HG03469 (cell line): ENCODE results near the gene TSKS.

Experiments used
- ATAC-seq: cut with Tn5 transposase; IDR thresholded peaks from one replicate; pipeline ENCODE4 v1.9.1; 2021; ENCODE audit warnings: mild to moderate bottlenecking, moderate library complexity, moderate number of reproducible peaks; ENCODE audit not compliant: unreplicated experiment

Gene TSKS

DNA sequence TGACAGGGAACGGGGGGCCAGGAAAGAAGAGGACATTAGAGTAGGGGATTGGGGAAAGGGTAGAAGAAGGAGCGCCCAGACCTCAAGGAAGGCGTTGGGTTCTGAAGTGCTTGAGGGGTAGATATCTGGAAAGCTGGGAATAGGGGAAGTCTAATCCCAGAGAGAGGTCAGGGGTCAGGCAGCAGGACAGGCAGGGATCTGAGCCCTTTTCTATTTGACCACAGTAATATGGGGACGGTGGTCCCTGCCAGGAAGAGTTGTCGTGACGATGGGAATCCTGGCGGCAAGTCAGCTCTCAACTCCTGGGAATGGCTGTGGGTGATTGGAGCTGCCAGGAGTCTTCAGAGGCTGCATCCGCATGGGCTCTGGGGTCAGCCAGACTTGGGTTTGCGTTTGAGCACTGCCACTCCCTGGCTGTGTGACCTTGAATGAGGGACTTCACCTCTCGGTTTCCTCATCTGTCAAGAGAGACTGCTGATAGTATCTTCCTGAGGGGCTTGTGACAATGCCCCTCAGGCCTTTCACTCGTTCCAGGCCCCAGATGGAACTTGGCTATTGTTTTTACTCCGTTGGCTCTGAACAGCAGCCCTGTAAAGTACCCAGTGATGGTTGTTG is 5.0 kb upstream of the TSKS start:
- ATAC-seq: no peak

DNA sequence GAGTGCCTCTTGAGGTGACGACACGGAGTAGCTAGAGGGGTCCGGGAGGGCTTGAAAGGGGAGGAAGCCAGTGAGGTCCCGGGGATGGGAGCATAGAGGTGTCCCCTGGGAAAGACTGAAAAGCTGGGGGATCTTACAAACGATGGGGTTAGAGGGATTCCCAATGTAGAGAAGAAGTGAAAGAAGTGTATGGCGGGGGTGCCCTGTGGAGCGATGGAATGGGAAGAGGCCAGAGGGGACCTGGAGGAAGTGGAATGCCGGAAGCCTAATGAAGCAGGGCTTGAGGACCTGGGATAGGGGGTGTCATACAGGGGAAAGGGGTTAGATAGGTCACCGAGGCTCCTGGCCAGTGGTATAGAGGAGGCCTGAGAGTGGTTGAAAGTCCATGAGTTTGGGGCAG is 4.3 kb upstream of the TSKS start:
- no peak for ATAC-seq

DNA sequence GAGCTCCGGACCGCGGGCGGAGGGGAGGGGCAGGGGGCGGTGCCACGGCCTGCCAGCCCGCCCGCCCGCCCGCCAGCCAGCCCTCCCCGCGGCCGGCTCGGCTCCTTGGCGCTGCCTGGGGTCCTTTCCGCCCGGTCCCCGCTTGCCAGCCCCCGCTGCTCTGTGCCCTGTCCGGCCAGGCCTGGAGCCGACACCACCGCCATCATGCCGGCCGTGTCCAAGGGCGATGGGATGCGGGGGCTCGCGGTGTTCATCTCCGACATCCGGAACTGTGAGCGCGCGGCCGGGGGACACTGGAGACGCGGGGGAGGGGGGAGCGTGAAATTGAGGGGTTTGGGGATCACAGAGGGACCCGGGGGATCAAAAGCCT is 3.8 kb upstream of the TSKS start, which contains the start of gene AP2A1:
Gene AP2A1 (plus strand): TSS at position 72 of the 370 bp plus-strand sequence. CDS start 133 bp downstream, at position 205.
- ATAC-seq: no peak

DNA sequence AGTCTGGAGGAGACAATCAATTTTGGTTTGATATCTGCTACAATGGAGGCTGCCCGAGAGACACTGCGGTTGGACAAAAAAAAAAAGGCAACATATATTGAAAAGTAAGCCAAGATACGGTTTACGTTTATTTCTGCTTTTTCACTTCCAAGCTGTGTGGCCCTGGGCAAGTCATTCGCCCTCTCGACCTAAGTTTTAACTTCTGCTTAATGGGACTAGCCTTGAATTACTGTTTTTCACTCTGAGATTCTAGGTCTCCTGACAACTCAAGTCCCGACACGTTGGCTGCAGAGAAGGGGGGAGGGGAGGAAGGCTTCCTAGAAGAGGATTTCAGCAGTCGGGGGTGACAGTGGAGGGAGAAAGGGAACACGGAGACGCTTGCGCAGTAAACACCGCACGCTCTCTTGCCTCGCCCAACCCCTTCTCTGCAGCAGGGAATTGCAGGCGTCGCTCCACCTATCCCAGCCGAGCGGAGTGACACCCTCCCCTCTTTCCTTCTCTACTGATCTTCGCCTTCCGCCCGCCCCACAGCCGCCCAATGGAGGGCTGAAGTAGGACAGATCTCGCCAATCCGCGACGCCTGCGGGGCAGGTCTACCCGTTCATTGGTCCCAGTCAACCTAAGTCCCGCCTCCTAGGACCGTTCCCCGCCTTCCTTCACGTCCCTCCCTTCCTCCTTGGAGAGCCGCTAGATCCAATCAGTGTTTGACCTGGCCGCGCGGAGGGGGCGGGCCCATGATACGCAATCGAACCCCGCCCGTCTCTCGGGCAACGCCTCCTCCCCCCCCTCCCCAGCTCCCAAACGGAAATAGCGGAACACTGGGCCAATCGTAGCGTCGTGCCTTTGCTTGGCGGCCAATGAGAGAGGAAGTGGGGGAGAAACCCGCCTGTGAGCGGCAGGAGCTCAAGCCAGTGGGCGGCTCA is 3.2 kb upstream of the TSKS start:
- peak; percentile 87 for ATAC-seq

DNA sequence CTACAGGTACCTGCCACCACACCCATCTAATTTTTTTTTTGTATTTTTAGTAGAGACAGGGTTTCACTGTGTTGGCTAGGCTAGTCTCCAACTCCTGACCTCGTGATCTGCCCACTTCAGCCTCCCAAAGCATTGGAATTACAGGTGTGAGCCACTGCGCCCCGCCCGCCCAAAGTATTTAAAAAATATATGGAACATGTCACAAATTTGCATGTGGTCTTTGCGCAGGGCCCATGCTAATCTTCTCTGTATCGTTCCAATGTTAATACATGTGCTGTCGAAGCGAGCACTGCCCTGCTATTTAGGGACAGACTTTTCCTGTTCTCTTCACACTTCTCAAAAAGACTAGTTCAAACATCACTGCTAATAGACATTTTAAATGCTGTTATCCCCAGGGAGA is 1.2 kb upstream of the TSKS start:
- ATAC-seq: no peak

DNA sequence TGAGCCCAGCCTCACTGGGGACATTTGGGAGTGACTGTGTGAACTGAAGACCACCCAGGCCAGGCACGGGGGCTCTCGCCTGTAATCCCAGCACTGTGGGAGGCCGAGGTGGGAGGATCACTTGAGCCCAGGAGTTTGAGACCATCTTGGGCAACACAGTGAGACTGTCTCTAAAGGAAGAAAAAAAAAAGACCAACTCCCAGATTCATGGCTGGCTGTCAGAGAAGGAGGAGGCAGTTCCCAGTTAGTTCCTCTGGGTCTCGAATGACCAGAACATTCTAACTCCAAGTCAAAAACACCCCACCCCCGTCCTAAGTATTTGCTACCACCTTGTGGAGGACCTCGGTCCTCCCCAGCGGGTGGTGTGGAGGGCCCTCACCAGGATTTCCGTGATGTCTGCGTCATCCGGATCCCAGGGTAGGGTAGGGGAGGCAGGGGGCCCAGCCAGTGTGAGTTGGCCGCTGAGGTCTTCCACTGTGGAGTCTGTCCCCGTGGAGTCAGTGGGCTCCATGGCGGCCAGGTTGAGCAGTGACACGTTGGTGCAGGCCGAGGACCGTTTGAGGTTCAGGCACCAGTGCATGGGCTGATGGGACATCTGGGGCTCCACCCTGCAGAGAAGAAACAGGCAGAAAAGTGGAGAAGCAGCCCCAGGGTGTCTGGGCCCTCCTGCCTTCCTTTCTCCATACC is 1.3 kb downstream of the TSKS start:
- ATAC-seq: no peak

DNA sequence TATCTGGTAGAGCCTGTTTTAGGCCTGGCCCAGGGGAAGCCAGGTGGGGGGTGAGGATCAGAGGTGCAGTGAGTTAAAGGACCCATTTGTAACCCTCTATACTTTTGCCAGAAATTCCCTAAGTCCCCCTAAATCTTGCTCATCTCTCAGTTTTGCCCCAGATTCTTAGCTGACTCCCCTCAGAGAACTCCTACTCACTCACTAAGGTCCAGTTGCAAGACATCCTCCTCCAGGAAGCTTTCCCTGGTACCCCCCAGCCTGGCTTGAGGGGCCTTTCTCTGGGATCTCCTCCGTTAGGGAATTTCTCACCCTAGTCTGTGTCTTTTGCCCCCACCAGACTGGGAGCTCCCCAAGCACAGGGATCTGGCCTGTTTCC is 1.9 kb downstream of the TSKS start:
- no peak for ATAC-seq

DNA sequence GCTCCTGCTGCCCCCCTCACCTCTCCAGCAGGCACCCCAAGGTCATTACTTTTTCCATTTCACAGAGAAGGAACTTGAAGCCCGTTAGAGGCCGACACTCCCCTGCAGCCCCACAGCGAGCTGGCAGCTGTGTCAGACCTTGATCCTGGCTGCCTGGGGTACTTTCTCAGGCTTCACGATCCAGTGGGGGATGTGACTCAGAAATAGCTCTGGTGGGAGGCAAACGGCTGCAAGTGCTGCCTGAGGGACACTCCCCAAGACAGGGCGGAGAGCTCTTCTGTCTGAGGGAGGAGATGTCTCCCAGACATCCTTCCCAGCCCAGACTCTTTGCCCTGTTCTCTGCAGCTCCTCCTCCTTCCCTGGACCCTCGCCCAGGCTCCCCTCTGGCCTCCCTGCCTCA is 4.8 kb downstream of the TSKS start:
- ATAC-seq: no peak

DNA sequence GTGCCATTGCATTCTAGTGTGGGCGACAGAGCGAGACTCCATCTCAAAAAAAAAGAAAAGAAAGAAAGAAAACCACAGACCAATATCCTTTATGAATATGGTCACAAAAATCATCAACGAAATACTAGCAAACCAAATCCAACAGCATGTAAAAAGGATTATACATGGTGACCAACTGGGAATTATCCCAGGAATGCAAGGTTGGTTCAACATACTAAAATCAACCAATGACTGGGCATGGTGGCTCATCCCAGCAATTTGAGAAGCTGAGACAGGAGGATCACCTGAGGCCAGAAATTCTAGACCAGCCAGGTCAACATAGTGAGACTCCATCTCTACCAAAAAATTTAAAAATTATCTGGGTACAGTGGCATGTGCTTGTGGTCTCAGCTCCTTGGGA is 7.2 kb downstream of the TSKS start:
- ATAC-seq: no peak

DNA sequence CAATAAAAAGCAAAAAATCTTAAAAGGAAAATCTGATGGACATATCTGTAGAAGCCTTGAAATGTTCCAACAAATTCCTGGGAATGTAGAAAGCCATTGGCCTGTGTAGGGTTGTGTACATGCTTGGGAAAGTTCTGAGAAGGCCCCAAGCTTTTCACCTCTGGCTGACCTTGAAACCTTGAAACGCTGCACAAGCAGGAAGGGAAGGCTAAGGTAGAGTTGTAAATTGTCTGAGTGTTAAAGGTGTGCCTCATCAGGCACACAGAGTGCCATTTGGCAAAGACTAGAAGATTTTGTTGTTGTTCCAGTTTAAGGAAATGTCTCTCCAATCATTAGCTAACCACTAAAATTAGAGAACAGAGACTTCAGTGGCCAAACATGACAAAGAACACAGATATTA is 10.4 kb downstream of the TSKS start:
- no peak for ATAC-seq

DNA sequence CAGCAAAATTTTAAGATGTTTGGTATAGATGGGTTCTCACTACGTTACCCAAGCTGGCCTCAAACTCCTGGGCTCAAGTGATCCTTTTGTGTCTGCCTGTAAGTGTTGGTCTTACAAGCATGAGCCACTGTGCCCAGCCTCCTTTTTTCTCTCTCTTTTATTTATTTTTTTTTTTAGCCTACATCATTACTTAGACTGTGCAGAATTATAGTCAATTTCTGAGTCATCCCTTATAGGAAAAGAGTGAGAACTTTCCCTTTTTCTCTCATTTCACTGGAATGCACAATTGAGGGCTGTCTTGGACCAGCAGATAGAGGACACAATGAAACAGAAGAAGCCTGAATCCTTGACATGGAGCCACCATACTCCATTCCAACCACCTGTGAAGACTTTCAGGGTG is 13.3 kb downstream of the TSKS start:
- no peak for ATAC-seq

DNA sequence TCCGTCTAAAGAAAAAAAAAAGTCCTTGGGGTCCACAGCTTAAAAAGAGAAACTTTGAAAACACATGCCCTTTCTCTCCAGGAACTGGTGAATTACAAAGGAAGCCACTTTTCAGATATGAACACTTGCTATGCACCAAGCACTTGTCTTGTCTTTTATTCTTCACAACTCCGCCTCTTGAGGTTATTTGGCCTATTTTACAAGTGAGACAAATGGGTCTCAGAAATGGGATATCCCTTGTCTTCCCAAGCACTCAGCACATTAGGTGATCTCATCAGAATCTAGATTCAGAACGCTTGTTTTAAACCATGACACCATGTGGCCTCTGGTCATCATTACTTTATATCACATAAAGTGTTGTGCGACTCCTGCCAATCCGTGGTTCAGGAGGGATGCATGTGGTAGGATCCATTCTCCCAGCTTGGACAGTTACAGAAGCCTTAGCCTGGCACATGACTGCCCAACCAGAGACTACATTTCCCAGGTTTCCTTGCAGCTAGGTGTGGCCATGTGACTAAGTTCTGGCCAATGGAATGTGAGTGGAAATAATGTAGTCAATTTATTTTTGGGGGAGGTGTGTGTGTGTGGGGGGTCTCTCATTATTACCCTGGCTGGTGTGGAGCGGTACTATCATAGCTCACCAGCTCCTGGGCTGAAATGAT is 13.9 kb downstream of the TSKS start:
- no peak for ATAC-seq

DNA sequence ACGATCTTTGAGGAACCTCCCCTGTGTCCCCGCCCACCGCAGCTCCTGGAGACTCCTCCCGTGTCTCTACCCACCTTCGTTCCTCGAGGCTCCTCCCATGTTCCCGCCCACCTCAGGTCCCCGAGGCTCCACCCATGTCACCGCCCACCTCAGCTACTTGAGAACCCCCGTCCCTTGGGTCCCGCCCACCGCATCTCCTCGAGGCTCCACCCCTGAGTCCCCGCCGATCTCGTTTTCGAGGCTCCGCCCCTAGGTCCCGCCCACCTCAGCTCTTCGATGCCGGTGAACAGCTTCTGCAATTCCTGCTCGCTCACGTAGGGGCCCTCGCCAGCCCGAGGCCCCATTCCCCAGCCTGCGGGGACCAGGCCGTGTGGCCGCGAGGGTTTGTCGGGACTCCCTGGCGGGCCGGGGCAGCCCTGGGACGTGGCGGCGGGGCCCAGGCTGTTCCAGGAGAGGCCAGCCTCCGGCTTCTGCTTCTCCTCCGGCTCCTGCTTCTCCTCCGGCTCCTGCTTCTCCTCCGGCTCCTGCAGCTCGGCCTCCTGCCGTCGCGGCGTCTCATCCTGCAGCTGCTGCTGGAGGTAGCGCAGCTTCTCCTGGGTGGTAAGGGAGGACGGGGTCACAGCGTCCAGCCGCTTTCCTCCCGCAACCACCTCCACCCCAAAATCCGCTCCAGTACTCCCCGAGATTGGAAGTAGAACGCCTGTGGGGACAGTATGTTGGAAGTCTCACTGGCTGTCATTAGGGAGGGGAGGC is 16.7 kb downstream of the TSKS start:
- no peak for ATAC-seq

DNA sequence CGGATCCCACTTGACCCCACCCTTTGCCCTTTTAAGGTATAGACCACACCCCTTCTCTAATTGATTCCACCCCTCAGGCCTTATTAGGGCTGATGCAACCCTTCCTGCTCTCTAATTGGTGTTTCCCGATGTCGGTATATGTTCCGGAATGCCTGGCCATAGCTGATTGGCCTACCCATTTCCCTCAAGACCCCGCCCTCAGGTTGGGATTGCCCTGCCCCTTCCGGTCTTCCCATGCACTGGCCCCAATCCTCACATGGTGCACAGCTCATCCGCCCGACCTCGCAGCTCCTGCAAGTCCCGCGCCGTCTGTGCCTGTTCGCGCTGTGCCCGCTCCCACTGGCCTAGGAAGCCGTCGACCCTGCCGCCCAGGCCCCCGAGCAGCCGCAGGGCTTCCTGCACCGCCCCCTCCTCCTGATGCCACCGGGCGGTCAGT is 18.1 kb downstream of the TSKS start:
- ATAC-seq: no peak

DNA sequence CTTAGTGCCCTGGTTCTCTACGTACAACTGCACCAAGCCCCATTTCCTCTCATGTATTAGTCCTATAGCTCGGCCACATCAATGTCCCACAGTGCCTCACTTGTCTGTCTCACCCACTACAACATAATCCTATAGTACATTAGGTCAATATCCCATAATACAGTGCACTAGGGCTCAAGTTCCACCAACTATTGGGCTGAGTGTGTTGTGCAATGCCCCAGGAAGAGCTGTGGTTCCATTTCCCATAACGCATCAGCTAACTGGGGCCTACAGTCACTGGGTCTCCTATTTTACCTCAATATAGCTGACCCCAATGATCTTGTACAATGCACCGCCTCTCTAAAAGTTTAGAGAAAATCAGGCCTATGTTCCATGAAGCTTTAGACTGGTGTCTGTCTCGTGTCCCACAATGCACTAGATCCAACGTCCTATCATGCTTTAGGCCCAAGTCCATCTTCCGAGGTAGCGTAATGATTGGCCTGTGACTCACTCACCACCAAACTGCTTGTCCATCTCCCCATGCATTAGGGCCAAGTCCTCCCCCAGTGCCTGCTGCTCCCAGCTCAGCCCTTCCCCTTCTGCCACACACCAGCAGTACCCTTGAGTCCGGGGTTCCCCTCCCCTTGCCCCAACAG is 21.8 kb downstream of the TSKS start:
- ATAC-seq: no peak

DNA sequence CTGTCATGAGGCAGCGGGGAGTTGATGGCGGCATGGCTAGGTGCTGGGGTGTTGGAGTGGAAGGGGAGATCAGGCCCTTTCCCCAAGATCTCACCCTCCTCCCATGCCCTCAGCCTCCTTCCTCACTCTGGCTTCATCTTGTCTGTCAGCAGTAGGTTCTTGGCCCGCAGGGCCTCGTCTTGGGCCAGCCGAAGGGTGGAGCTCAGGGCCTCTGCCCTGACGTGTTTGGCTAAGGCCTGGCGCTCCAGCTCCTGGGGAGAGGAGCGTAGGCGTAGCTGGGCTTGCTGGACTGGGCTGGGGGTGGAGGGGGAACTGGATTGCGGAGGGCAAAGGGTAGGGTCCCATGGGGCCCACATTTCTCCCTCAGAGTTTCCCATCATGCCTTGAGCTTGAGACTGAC is 23.2 kb downstream of the TSKS start:
- no peak for ATAC-seq

DNA sequence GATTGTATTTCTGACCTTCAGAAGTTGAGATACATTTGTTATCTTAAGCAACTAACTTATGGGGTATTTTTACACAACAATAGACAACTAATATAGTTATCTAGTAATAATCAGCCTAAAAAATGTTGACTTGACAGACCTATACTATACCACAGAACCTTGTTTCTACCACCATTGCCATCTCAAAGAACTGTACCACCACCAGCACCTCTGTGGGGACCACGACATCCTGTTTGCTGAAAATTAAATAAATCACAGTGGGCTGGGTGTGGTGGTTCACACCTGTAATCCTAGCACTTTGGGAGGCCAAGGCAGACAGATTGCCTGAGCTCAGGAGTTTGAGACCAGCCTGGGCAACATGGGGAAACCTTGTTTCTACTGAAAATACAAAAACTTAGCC is 24.0 kb downstream of the TSKS start:
- ATAC-seq: no peak

DNA sequence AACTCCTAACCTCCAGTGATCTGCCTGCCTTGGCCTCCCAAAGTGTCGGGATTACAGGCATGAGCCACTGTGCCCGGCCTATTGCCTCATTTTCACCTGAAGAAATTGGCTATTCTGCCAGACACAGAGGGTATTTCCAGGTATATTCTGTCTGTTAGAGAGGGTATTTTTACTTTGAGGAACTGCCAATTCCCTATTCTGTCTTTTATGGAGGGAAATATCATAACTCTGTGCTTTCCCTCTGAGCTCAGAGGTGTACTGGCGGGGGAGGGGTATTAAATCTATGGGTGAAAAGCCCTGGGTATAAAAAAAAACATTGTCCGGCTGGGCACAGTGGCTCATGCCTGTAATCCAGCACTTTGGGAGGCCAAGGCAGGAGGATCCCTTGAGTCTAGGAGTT is 24.8 kb downstream of the TSKS start:
- ATAC-seq: no peak

DNA sequence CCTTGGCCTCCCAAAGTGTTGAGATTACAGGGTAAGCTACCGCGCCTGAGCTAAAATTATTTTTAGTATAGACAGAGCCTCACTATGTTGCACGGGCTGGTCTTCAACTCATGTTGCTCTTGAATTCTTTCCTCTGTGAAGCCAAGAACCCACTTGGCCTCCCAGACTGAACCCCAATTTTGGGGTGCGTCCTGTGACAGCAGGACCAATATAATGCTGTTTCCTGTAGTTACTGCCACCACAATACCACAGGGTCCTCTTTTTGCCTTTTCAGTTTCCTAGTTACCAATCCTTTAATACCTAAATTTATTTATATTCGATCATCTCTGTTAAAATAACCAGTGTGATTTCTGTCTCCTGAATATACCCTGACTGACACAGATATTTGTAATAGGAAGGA is 32.9 kb downstream of the TSKS start:
- no peak for ATAC-seq
